Measurements from ENCODE around the gene SVIL. TPM values are rescaled to one million over a fixed set of nuclear protein-coding genes. Genes with fewer than 3 reads are reported as not detected.
A peak's percentile ranks its signal among the peaks of the same experiment; 100 is the strongest.

SVIL gene
- total RNA-seq, 1 experiment from 2014 or later: 15.3 TPM

GRCh38 chr10:29611781-29612381 lies 22.9 kb downstream of the SVIL start:
- Histone ChIP-seq H3K4me1 (ENCODE audit: insufficient read depth, low read length) (no peaks in the 10 kb centered on the region), H4K5ac (ENCODE audit: insufficient read length, low read depth, low read length) (no peak overlapping the region), H2AFZ (ENCODE audit: low read length) (no peak overlapping the region), H3K79me1 (ENCODE audit: insufficient read depth, low read depth, low read length, poor library complexity, severe bottlenecking) (no peaks in the 10 kb centered on the region), H3K27ac (ENCODE audit: insufficient read length, low read depth, low read length) (no peak overlapping the region), H3K23ac (ENCODE audit: insufficient read length, low read depth, low read length) (no peak overlapping the region), H3K4me2 (ENCODE audit: insufficient read depth, insufficient read length, low read length) (no peak overlapping the region), H4K8ac (replicated peaks; ENCODE audit: insufficient read length, low read depth, low read length) (no peak overlapping the region), H3K18ac (ENCODE audit: insufficient read length, low read depth, low read length) (no peak overlapping the region), H3K9me3 (ENCODE audit: control insufficient read depth, low read depth, low read length) (no peaks in the 10 kb centered on the region), H2BK120ac (ENCODE audit: low read depth, low read length, poor library complexity, severe bottlenecking) (no peak overlapping the region), H2BK20ac (ENCODE audit: low read depth, low read length, poor library complexity, severe bottlenecking) (no peak overlapping the region), H3T11ph (ENCODE audit: low read length) (no peak overlapping the region), H4K20me1 (ENCODE audit: control insufficient read depth, insufficient read depth, insufficient read length) (no peaks in the 10 kb centered on the region), H2BK12ac (ENCODE audit: insufficient read length, low read depth, low read length) (no peak overlapping the region), H3K56ac (ENCODE audit: insufficient read length, low read depth, low read length) (no peak overlapping the region), H2BK5ac (ENCODE audit: insufficient read length, low read length) (no peak overlapping the region), H3K14ac (ENCODE audit: insufficient read depth, low read length) (no peak overlapping the region), H2BK15ac (ENCODE audit: low read depth, low read length) (no peak overlapping the region), H3K4ac (ENCODE audit: low read depth, low read length) (no peak overlapping the region), H3K23me2 (ENCODE audit: insufficient read length, low read depth, low read length, poor library complexity, severe bottlenecking) (no peaks in the 10 kb centered on the region), H3K9ac (ENCODE audit: extremely low read depth, insufficient read length, low read length) (no peak overlapping the region), H4K91ac (ENCODE audit: insufficient read length, low read depth, low read length) (no peak overlapping the region), H3K27me3 (ENCODE audit: insufficient read depth, low read length) (no peaks in the 10 kb centered on the region), H3K79me2 (ENCODE audit: insufficient read depth, low read length) (no peaks in the 10 kb centered on the region; the same call in 1 of the 2 replicates), H2AK5ac (ENCODE audit: insufficient read length, low read length) (no peak overlapping the region)
- WGBS (ENCODE audit: extremely low coverage, insufficient read length, low lambda C conversion rate): no CpG with 5 or more reads among the region's 6 CpGs
- H3K27ac Mint-ChIP-seq: peak overlapping the region in 1 of 3 experiments; percentile 59; a peak in 1 of 7 replicates
- peaks cover 16 to 21% (median 17%) of the 10 kb centered on the region in 3 experiments for H3K36me3 Mint-ChIP-seq (ENCODE audit: insufficient read depth in 1 of 3, low read depth in 3 of 3)
- no peak overlapping the region for H3K4me3 Mint-ChIP-seq
- H3K4me1 Mint-ChIP-seq: peaks cover 0 to 11% of the 10 kb centered on the region in 2 experiments
- H3K27me3 Mint-ChIP-seq (ENCODE audit: low read depth): no peaks in the 10 kb centered on the region; the same call in 1 of the 2 replicates
- TF ChIP-seq, protein P1, sequence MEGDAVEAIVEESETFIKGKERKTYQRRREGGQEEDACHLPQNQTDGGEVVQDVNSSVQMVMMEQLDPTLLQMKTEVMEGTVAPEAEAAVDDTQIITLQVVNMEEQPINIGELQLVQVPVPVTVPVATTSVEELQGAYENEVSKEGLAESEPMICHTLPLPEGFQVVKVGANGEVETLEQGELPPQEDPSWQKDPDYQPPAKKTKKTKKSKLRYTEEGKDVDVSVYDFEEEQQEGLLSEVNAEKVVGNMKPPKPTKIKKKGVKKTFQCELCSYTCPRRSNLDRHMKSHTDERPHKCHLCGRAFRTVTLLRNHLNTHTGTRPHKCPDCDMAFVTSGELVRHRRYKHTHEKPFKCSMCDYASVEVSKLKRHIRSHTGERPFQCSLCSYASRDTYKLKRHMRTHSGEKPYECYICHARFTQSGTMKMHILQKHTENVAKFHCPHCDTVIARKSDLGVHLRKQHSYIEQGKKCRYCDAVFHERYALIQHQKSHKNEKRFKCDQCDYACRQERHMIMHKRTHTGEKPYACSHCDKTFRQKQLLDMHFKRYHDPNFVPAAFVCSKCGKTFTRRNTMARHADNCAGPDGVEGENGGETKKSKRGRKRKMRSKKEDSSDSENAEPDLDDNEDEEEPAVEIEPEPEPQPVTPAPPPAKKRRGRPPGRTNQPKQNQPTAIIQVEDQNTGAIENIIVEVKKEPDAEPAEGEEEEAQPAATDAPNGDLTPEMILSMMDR (conservative IDR thresholded peaks at IDR 0.05): no peak
- H3K9me3 Mint-ChIP-seq: peaks cover 8 to 14% of the 10 kb centered on the region in 2 experiments; a peak in 4 of 5 replicates
- no peak for DNase-seq
